ENCODE data around the gene KIAA0408.
A peak's percentile ranks its signal among the peaks of the same experiment; 100 is the strongest.

KIAA0408 gene

DNA sequence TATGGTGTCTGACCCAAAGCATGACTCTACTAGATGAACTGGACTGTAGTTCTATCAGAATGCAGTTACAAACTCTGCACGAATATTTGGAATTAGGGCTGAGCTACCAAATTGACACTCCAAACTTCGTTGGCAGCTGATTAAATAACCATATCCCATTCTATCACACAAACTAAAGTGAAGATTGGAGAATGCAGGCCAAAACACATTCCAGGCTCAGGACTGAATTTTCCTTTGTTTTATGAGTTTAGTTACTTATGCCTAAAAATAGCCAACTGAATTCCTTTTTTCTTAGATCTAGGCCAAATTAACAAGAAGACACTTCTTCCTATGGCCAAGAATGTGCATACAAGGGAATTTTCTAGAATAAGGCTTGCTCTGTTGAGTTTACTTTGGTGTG, 9.7 kb upstream of the KIAA0408 start (continued):
- no peak for TF ChIP-seq ZFP3 (tag by site-specific recombination; IDR thresholded peaks at IDR 0.05; ENCODE audit: low read depth)
- no peak for TF ChIP-seq HOXA7 (CRISPR knock-in tag; IDR thresholded peaks at IDR 0.05; ENCODE audit: borderline replicate concordance)
- TF ChIP-seq, protein P1, sequence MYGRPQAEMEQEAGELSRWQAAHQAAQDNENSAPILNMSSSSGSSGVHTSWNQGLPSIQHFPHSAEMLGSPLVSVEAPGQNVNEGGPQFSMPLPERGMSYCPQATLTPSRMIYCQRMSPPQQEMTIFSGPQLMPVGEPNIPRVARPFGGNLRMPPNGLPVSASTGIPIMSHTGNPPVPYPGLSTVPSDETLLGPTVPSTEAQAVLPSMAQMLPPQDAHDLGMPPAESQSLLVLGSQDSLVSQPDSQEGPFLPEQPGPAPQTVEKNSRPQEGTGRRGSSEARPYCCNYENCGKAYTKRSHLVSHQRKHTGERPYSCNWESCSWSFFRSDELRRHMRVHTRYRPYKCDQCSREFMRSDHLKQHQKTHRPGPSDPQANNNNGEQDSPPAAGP (tag by site-specific recombination; IDR thresholded peaks at IDR 0.05) = no peak
- no peak for TF ChIP-seq WT1 (tag by site-specific recombination; IDR thresholded peaks at IDR 0.05)
- TF ChIP-seq ZNF792 (tag by site-specific recombination; IDR thresholded peaks at IDR 0.05) = no peak

GRCh38 chr6:127466416-127466815, 7.2 kb upstream of the KIAA0408 start:
- ChIA-PET CTCF (interaction anchor here (0.6 to 3.1 kb wide), 11 partner anchors 15 to 1104 kb away, joined by 3 to 48 read pairs (median 4); no protein-coding TSS in a partner anchor), POLR2A (interaction anchor here (0.7 kb wide), 1 partner anchor 23 kb away, joined by 6 read pairs; no protein-coding TSS in a partner anchor)

DNA sequence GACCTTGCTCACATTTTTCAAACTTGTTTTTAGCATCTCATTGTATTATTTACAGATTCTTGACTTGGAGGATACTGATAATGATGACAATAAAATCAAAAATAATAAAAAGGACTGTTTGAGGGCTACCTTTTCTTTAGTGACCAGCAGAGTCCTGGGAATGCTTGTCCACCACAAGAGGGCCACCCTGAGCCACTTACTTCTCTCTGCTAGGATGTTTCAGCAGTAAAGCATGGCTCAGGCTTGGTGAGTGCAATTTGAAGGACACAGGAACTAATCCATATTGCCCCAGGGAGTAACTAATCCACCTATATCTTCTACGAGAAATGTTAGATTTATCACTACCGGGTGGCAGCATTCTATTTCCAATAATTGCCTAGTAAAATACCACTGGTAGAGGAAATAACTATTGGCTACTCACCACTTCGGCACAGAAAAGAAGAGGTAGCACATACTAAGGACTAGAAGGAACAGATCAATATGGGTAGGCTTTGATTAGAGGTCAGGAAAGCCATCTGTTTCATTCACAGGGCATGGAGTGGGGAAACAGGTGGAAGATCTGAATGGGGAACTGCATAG, 5.8 kb upstream of the KIAA0408 start:
- H3K27ac ChIP-seq (ENCODE audit: extremely low read depth, low read depth, low read length) = no peak overlapping the region
- TF ChIP-seq, protein P2, sequence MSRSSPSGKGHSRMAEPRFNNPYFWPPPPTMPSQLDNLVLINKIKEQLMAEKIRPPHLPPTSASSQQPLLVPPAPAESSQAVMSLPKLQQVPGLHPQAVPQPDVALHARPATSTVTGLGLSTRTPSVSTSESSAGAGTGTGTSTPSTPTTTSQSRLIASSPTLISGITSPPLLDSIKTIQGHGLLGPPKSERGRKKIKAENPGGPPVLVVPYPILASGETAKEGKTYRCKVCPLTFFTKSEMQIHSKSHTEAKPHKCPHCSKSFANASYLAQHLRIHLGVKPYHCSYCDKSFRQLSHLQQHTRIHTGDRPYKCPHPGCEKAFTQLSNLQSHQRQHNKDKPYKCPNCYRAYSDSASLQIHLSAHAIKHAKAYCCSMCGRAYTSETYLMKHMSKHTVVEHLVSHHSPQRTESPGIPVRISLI (tag by site-specific recombination; IDR thresholded peaks at IDR 0.05) = no peak
- TF ChIP-seq, protein P3, sequence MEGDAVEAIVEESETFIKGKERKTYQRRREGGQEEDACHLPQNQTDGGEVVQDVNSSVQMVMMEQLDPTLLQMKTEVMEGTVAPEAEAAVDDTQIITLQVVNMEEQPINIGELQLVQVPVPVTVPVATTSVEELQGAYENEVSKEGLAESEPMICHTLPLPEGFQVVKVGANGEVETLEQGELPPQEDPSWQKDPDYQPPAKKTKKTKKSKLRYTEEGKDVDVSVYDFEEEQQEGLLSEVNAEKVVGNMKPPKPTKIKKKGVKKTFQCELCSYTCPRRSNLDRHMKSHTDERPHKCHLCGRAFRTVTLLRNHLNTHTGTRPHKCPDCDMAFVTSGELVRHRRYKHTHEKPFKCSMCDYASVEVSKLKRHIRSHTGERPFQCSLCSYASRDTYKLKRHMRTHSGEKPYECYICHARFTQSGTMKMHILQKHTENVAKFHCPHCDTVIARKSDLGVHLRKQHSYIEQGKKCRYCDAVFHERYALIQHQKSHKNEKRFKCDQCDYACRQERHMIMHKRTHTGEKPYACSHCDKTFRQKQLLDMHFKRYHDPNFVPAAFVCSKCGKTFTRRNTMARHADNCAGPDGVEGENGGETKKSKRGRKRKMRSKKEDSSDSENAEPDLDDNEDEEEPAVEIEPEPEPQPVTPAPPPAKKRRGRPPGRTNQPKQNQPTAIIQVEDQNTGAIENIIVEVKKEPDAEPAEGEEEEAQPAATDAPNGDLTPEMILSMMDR (tag by site-specific recombination; IDR thresholded peaks at IDR 0.05) = peak; percentile 59; the same call in 1 of the 2 replicates
- 0 out of 2 replicates have a peak, but pooled peaks have one; percentile 44 for TF ChIP-seq ZNF660 (tag by site-specific recombination; IDR thresholded peaks at IDR 0.05)
- TF ChIP-seq ZNF654 (tag by site-specific recombination; IDR thresholded peaks at IDR 0.05; ENCODE audit: low read depth) = peak; percentile 71
- H3K9me3 ChIP-seq (ENCODE audit: control insufficient read depth, insufficient read depth, low read depth, low read length) = no peaks in the 10 kb centered on the region
- no peaks in the 10 kb centered on the region for H3K36me3 ChIP-seq (ENCODE audit: control insufficient read depth in 2 of 2, insufficient read depth in 1 of 2, low read length in 2 of 2)
- ChIA-PET CTCF (interaction anchor here (0.9 to 3.6 kb wide), 11 partner anchors 14 to 225 kb away, joined by 3 to 48 read pairs (median 12); no protein-coding TSS in a partner anchor), POLR2A (no interaction called here)
- H3K4me3 ChIP-seq (ENCODE audit: low read depth, low read length) = no peak overlapping the region
- peaks cover 3% of the 10 kb centered on the region; the same call in 1 of the 2 replicates for H3K4me1 ChIP-seq (ENCODE audit: control insufficient read depth, insufficient read depth, low read length)

More at GRCh38 chr6:127466416-127466815, 7.2 kb upstream of the KIAA0408 start:
- Histone ChIP-seq H3K36me3 (ENCODE audit: control insufficient read depth in 2 of 2, insufficient read depth in 1 of 2, low read length in 2 of 2) (no peaks in the 10 kb centered on the region), H3K4me1 (ENCODE audit: control insufficient read depth, insufficient read depth, low read length) (no peaks in the 10 kb centered on the region), H3K27ac (ENCODE audit: extremely low read depth, low read depth, low read length) (no peak overlapping the region), H3K9me3 (ENCODE audit: control insufficient read depth, insufficient read depth, low read depth, low read length) (no peaks in the 10 kb centered on the region), H3K4me3 (ENCODE audit: low read depth, low read length) (no peak overlapping the region)
- TF ChIP-seq ZNF529 (tag by site-specific recombination; IDR thresholded peaks at IDR 0.05; ENCODE audit: insufficient replicate concordance) = no peak
- no peak for TF ChIP-seq ZNF175 (tag by site-specific recombination; IDR thresholded peaks at IDR 0.05)
- TF ChIP-seq ZEB2 (tag by site-specific recombination; IDR thresholded peaks at IDR 0.05) = no peak
- TF ChIP-seq GFI1B (tag by site-specific recombination; IDR thresholded peaks at IDR 0.05) = no peak
- no peak for TF ChIP-seq KLF1 (tag by site-specific recombination; IDR thresholded peaks at IDR 0.05)
- TF ChIP-seq ZBTB44 (tag by site-specific recombination; IDR thresholded peaks at IDR 0.05) = no peak
- no peak for TF ChIP-seq ZFP69B (tag by site-specific recombination; IDR thresholded peaks at IDR 0.05)
- TF ChIP-seq ZNF560 (tag by site-specific recombination; IDR thresholded peaks at IDR 0.05; ENCODE audit: borderline replicate concordance) = no peak
- TF ChIP-seq, protein P4, sequence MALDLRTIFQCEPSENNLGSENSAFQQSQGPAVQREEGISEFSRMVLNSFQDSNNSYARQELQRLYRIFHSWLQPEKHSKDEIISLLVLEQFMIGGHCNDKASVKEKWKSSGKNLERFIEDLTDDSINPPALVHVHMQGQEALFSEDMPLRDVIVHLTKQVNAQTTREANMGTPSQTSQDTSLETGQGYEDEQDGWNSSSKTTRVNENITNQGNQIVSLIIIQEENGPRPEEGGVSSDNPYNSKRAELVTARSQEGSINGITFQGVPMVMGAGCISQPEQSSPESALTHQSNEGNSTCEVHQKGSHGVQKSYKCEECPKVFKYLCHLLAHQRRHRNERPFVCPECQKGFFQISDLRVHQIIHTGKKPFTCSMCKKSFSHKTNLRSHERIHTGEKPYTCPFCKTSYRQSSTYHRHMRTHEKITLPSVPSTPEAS (tag by site-specific recombination; IDR thresholded peaks at IDR 0.05) = no peak
- TF ChIP-seq ZNF426 (tag by site-specific recombination; IDR thresholded peaks at IDR 0.05) = no peak
- no peak for TF ChIP-seq SP2 (tag by site-specific recombination; IDR thresholded peaks at IDR 0.05)
- TF ChIP-seq ZNF416 (tag by site-specific recombination; IDR thresholded peaks at IDR 0.05) = no peak
- TF ChIP-seq SCRT2 (tag by site-specific recombination; IDR thresholded peaks at IDR 0.05) = no peak
- no peak for TF ChIP-seq ZNF24 (tag by site-specific recombination; IDR thresholded peaks at IDR 0.05)
- TF ChIP-seq HOXD13 (CRISPR knock-in tag; IDR thresholded peaks at IDR 0.05; ENCODE audit: borderline replicate concordance) = no peak
- TF ChIP-seq, protein P5, sequence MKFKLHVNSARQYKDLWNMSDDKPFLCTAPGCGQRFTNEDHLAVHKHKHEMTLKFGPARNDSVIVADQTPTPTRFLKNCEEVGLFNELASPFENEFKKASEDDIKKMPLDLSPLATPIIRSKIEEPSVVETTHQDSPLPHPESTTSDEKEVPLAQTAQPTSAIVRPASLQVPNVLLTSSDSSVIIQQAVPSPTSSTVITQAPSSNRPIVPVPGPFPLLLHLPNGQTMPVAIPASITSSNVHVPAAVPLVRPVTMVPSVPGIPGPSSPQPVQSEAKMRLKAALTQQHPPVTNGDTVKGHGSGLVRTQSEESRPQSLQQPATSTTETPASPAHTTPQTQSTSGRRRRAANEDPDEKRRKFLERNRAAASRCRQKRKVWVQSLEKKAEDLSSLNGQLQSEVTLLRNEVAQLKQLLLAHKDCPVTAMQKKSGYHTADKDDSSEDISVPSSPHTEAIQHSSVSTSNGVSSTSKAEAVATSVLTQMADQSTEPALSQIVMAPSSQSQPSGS (tag by site-specific recombination; IDR thresholded peaks at IDR 0.05; ENCODE audit: low read depth) = no peak
- TF ChIP-seq ZNF202 (tag by site-specific recombination; IDR thresholded peaks at IDR 0.05; ENCODE audit: borderline replicate concordance) = no peak
- no peak for TF ChIP-seq ZNF624 (tag by site-specific recombination; IDR thresholded peaks at IDR 0.05)
